GM21515 (cell line): ENCODE results near the gene C1orf53.
A peak's percentile ranks its signal among the peaks of the same experiment; 100 is the strongest.
"Not testable (repeated sequence)": the region's sequence is repeated elsewhere in the genome, so short reads cannot be mapped to it uniquely, and the experiment has no call there.

Experiments
- ATAC-seq: cut with Tn5 transposase; IDR thresholded peaks from one replicate; pipeline ENCODE4 v1.9.1; 2021; ENCODE audit not compliant: unreplicated experiment

Gene C1orf53

GRCh38 chr1:197902454-197903195 lies at the start of gene C1orf53:
Gene C1orf53 (plus strand): TSS chr1:197902630. CDS start chr1:197902650, 20 bp downstream.
- peak; percentile 98 for ATAC-seq

GRCh38 chr1:197855751-197856150 lies 46.7 kb upstream of the C1orf53 start:
- not testable (repeated sequence) for ATAC-seq

- ATAC-seq, result no peak
Observed at GRCh38 chr1:197857477-197857876, 45.0 kb upstream of the C1orf53 start.

- no peak for ATAC-seq
Observed at GRCh38 chr1:197859024-197859423, 43.4 kb upstream of the C1orf53 start.

GRCh38 chr1:197862221-197862620 lies 40.2 kb upstream of the C1orf53 start:
- ATAC-seq, result no peak

- no peak for ATAC-seq
Observed at GRCh38 chr1:197862671-197863070, 39.8 kb upstream of the C1orf53 start.

GRCh38 chr1:197865809-197866208 lies 36.6 kb upstream of the C1orf53 start:
- no peak for ATAC-seq

GRCh38 chr1:197868751-197869489 lies 33.5 kb upstream of the C1orf53 start:
- peak; percentile 98 for ATAC-seq

GRCh38 chr1:197869490-197870077 lies 32.8 kb upstream of the C1orf53 start:
- ATAC-seq, result no peak

GRCh38 chr1:197876894-197877293 lies 25.5 kb upstream of the C1orf53 start:
- ATAC-seq, result no peak

- not testable (repeated sequence) for ATAC-seq
Observed at GRCh38 chr1:197880385-197880784, 22.0 kb upstream of the C1orf53 start.

- ATAC-seq, result not testable (repeated sequence)
Observed at GRCh38 chr1:197882241-197882640, 20.2 kb upstream of the C1orf53 start.

- ATAC-seq, result no peak
Observed at GRCh38 chr1:197884173-197884572, 18.3 kb upstream of the C1orf53 start.

- ATAC-seq, result no peak
Observed at GRCh38 chr1:197890936-197891335, 11.5 kb upstream of the C1orf53 start.

GRCh38 chr1:197892684-197893083 lies 9.7 kb upstream of the C1orf53 start:
- ATAC-seq, result no peak

- ATAC-seq, result no peak
Observed at GRCh38 chr1:197896301-197896700, 6.1 kb upstream of the C1orf53 start.

- ATAC-seq, result no peak
Observed at GRCh38 chr1:197899037-197899436, 3.4 kb upstream of the C1orf53 start.

- ATAC-seq, result no peak
Observed at GRCh38 chr1:197902131-197902453, 338 bp upstream of the C1orf53 start.

- peak; percentile 31 for ATAC-seq
Observed at GRCh38 chr1:197903196-197903514, 725 bp downstream of the C1orf53 start.

GRCh38 chr1:197904126-197904787 lies 1.8 kb downstream of the C1orf53 start:
- ATAC-seq, result no peak

GRCh38 chr1:197905699-197906351 lies 3.4 kb downstream of the C1orf53 start:
- ATAC-seq, result no peak
